Measurements from ENCODE around the gene SSBP4.

DNA sequence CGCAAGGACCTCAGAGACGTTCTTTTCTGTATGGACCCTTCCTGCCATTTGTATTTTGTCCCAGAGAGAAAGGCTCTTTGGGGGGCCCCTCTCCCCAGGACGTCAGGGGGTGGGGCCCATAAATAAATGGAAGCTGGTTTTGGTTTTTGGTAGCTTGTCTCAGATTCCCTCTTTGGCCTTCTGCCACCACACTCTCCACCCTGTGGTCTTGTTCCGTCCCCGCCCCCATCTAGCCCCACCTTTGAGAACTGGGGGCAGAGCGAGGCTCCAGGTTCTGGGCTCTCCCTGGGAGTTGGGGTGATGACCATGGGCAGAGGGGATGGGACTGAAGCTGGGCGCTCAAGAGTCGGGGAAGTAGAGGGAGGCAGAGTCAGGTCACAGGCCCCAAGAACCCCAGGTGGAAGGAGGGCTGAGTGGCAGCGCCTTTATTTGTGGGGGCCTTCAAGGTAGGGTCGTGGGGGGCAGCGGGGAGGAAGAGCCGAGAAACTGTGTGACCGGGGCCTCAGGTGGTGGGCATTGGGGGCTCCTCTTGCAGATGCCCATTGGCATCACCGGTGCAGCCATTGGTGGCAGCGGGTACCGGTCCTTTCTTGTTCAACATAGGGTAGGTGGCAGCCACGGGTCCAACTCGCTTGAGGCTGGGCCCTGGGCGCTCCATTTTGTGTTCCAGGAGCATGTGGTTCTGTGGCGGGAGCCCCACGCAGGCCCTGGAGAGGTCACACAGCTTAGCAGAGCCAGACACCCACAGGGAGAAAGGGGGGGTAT lies 15.4 kb downstream of the SSBP4 start:
- TF ChIP-seq EP300 (IDR thresholded peaks at IDR 0.05; ENCODE audit: borderline replicate concordance in 1 of 2, low read depth in 2 of 2, low read length in 2 of 2) (no peak), CEBPB (IDR thresholded peaks at IDR 0.05; ENCODE audit: low read depth, low read length) (no peak), ASH2L (IDR thresholded peaks at IDR 0.05; ENCODE audit: low read length) (no peak), EZH2 (IDR thresholded peaks at IDR 0.05; ENCODE audit: low read depth, low read length, severe bottlenecking) (no peak)
- TF ChIP-seq, protein P1, sequence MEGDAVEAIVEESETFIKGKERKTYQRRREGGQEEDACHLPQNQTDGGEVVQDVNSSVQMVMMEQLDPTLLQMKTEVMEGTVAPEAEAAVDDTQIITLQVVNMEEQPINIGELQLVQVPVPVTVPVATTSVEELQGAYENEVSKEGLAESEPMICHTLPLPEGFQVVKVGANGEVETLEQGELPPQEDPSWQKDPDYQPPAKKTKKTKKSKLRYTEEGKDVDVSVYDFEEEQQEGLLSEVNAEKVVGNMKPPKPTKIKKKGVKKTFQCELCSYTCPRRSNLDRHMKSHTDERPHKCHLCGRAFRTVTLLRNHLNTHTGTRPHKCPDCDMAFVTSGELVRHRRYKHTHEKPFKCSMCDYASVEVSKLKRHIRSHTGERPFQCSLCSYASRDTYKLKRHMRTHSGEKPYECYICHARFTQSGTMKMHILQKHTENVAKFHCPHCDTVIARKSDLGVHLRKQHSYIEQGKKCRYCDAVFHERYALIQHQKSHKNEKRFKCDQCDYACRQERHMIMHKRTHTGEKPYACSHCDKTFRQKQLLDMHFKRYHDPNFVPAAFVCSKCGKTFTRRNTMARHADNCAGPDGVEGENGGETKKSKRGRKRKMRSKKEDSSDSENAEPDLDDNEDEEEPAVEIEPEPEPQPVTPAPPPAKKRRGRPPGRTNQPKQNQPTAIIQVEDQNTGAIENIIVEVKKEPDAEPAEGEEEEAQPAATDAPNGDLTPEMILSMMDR (IDR thresholded peaks at IDR 0.05; ENCODE audit: control extremely low read depth in 1 of 3, insufficient read depth in 1 of 3, low read depth in 1 of 3, low read length in 3 of 3): no peak
- TF ChIP-seq, protein P2, sequence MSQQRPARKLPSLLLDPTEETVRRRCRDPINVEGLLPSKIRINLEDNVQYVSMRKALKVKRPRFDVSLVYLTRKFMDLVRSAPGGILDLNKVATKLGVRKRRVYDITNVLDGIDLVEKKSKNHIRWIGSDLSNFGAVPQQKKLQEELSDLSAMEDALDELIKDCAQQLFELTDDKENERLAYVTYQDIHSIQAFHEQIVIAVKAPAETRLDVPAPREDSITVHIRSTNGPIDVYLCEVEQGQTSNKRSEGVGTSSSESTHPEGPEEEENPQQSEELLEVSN (IDR thresholded peaks at IDR 0.05): no peak

Data from H1 (cell line).